Thyroid gland (tissue), 4 donors: Measurements from ENCODE around the gene RNF213.

ENCODE experiments used
- CTCF ChIP-seq, 6 experiments: fragments of 200-600 bp in 3 of 6; fragments of 450-650 bp in 3 of 6; sonication (generic) in 3 of 6; IDR thresholded peaks; one replicate each; pipeline ENCODE4 v1.5.1; 2016 to 2019; ENCODE audit warnings: antibody characterized with exemption in 6 of 6, mild to moderate bottlenecking in 2 of 6, inconsistent platforms in 1 of 6, moderate library complexity in 1 of 6
- POLR2A ChIP-seq, 2 donors: fragments of 450-650 bp; IDR thresholded peaks; one replicate each; pipeline ENCODE4 v1.6.1; 2017; ENCODE audit warnings: antibody characterized with exemption in 2 of 2, mild to moderate bottlenecking in 2 of 2, moderate library complexity in 1 of 2

- no peak for TF ChIP-seq CTCF (IDR thresholded peaks at IDR 0.05)
- TF ChIP-seq POLR2A (IDR thresholded peaks at IDR 0.05), result no peak
Measured at GRCh38 chr17:80365001-80365965, 104.6 kb downstream of the RNF213 start.
